K562 (cell line): Measurements from ENCODE around the gene SELENOF. TPM values are rescaled to one million over a fixed set of nuclear protein-coding genes. Genes with fewer than 3 reads are reported as not detected.

ENCODE experiments used
- ATAC-seq: fragments of 200-7000 bp; cut with Tn5 transposase; 3 replicates; pipeline ENCODE4 v1.9.1; 2020; ENCODE audit warnings: moderate library complexity
- BruUV-seq: library from RNA; stranded (reverse); fragments of 400-500 nt; replicated peaks from 2 replicates; lab custom pipeline; 2021; lab: Mats Ljungman, UMichigan
- CTCF ChIA-PET: fragments of 300-600 bp; formaldehyde crosslinking; extraction: SDS; loops from one replicate; lab custom pipeline; 2021; ENCODE audit warnings: low intra/inter-chr PET ratio; lab: Yijun Ruan, JAX
- POLR2A ChIA-PET: fragments of 300-600, 350-650 bp; sonication (Branson Sonifier 250); formaldehyde crosslinking; extraction: SDS; loops from one replicate; lab custom pipeline; 2021; ENCODE audit warnings: antibody characterized with exemption, inconsistent platforms; lab: Yijun Ruan, JAX
- DNase-seq, 4 experiments: peaks; one replicate each; pipeline versions ENCODE4 v3.0.0 to v3.0.0-alpha.2; 2011 to 2018; ENCODE audit warnings: low spot score in 3 of 4, mixed read lengths in 3 of 4; ENCODE audit errors: extremely low read depth in 1 of 4
- FAIRE-seq: peaks from 2 replicates; lab custom pipeline; 2011; peaks lifted over from hg19 to GRCh38; lab: Jason Lieb, UNC
- H2AFZ ChIP-seq: 2 replicates; pipeline ENCODE4 v1.6.0; 2011; ENCODE audit warnings: low read depth, low read length, control low read depth, inconsistent platforms
- H3K27ac ChIP-seq: fragments of 200-600 bp; 3 replicates; pipeline ENCODE4 v1.8.0; 2011; ENCODE audit warnings: low read depth, mild to moderate bottlenecking, control low read depth, inconsistent platforms, low read length, moderate library complexity, mixed read lengths; ENCODE audit errors: extremely low read depth
- H3K27me3 ChIP-seq, 2 experiments: fragments of 300-600 bp in 1 of 2; 2 replicates in 1 of 2; 3 replicates in 1 of 2; pipeline versions ENCODE4 v1.6.0 to v1.8.0; 2011; ENCODE audit warnings: inconsistent platforms in 2 of 2, low read length in 2 of 2, mild to moderate bottlenecking in 1 of 2, mixed read lengths in 1 of 2, moderate library complexity in 1 of 2; ENCODE audit not compliant: control insufficient read depth in 2 of 2, insufficient read depth in 2 of 2
- H3K36me3 ChIP-seq: fragments of 300-600 bp; 3 replicates; pipeline ENCODE4 v1.8.0; 2011; ENCODE audit warnings: mild to moderate bottlenecking, low read length, inconsistent platforms; ENCODE audit not compliant: control insufficient read depth, insufficient read depth
- H3K4me1 ChIP-seq, 2 experiments: fragments of 200-600 bp in 1 of 2; replicated peaks in 1 of 2; 2 replicates in 1 of 2; 3 replicates in 1 of 2; pipeline versions ENCODE4 v1.5.1 to v1.8.0; 2011; ENCODE audit warnings: inconsistent platforms in 2 of 2, low read length in 2 of 2, mild to moderate bottlenecking in 1 of 2, mixed read lengths in 1 of 2, moderate library complexity in 1 of 2; ENCODE audit not compliant: control insufficient read depth in 2 of 2, insufficient read depth in 2 of 2
- H3K4me2 ChIP-seq: 2 replicates; pipeline ENCODE4 v1.6.1; 2011; ENCODE audit warnings: low read length, control low read depth, inconsistent platforms, mixed read lengths; ENCODE audit not compliant: insufficient read depth
- H3K4me3 ChIP-seq: fragments of 200-600 bp; sonication (generic), shearing (Covaris generic); 2 replicates; pipeline ENCODE4 v1.5.1; 2016; ENCODE audit warnings: control low read depth, inconsistent platforms
- H3K79me2 ChIP-seq: fragments of 200-600 bp; 3 replicates; pipeline ENCODE4 v1.8.0; 2011; ENCODE audit warnings: low read length, inconsistent platforms; ENCODE audit not compliant: control insufficient read depth, insufficient read depth
- H3K9ac ChIP-seq, 2 experiments: 2 replicates each; pipeline versions ENCODE4 v1.6.0 to v1.6.1; 2011; ENCODE audit warnings: low read depth in 2 of 2, low read length in 2 of 2, control low read depth in 1 of 2, inconsistent platforms in 1 of 2, mild to moderate bottlenecking in 1 of 2, mixed read lengths in 1 of 2; ENCODE audit not compliant: insufficient read depth in 1 of 2
- H3K9me1 ChIP-seq: one replicate; pipeline ENCODE4 v1.6.0; 2011; ENCODE audit warnings: inconsistent platforms, mild to moderate bottlenecking, low read length, moderate library complexity; ENCODE audit not compliant: control insufficient read depth, insufficient read depth
- H3K9me3 ChIP-seq: replicated peaks from 2 replicates; pipeline ENCODE4 v1.5.1; 2011; ENCODE audit warnings: low read depth, low read length, inconsistent platforms; ENCODE audit not compliant: control insufficient read depth, insufficient read depth
- H4K20me1 ChIP-seq: replicated peaks from 2 replicates; pipeline ENCODE4 v1.6.1; 2011; ENCODE audit warnings: low read length, inconsistent platforms, mixed read lengths; ENCODE audit not compliant: control insufficient read depth, insufficient read depth
- CREM ChIP-seq: IDR thresholded peaks from 2 replicates; pipeline ENCODE4 v1.6.1; 2014; ENCODE audit warnings: antibody characterized with exemption, low read depth
- KAT2B ChIP-seq: IDR thresholded peaks from one replicate; pipeline ENCODE4 v1.6.1; 2012; ENCODE audit warnings: low read depth, mild to moderate bottlenecking, control low read depth, inconsistent platforms, low read length, moderate library complexity
- MCM7 ChIP-seq, 2 experiments: fragments of 450-650 bp; IDR thresholded peaks; 2 replicates each; pipeline ENCODE4 v1.6.1; 2016 to 2018
- PML ChIP-seq: IDR thresholded peaks from 2 replicates; pipeline ENCODE4 v1.6.1; 2012; ENCODE audit warnings: low read length, inconsistent platforms
- ZNF124 ChIP-seq: sonication (generic); formaldehyde crosslinking; IDR thresholded peaks from 2 replicates; pipeline ENCODE4 v1.8.1; 2022; ENCODE audit warnings: missing genetic modification reagents
- WGBS: fragments of 100-300 bp; shearing (Covaris generic); methylation state at CpG from one replicate; pipeline ENCODE4 v1.1.6; 2016; ENCODE audit warnings: low coverage, mixed read lengths; ENCODE audit not compliant: insufficient coverage; ENCODE audit errors: missing lambda C conversion rate; 5-methylcytosine and 5-hydroxymethylcytosine counted together
- in situ Hi-C: fragments of 300-500 bp; cut with MboI; formaldehyde crosslinking; loops from 4 replicates; pipeline ENCODE4 v1.15.0; 2018; ENCODE audit warnings: inconsistent platforms, mixed read lengths
- intact Hi-C: fragments of 100-400 bp; cut with micrococcal nuclease; formaldehyde crosslinking; loops from 2 replicates; pipeline ENCODE4 v1.14.2; 2022
- polyA plus RNA-seq, 8 experiments: library from polyadenylated mRNA; depleted of rRNA in 4 of 8; stranded (reverse) in 5 of 8; unstranded in 3 of 8; fragments of >200 nt; fragmentation: Nextera tagmentation in 2 of 8; fragmentation: Illumina TruSeq in 1 of 8; extraction: Ambion mirVana in 2 of 8; extraction: Trizol in 1 of 8; gene quantifications; 2 replicates each; pipeline versions ENCODE4 v1.2.1 to v1.2.3, GENCODE V29; 2011 to 2014; ENCODE audit warnings: inconsistent platforms in 1 of 8, missing spikeins in 1 of 8
- total RNA-seq, 7 experiments: library from RNA; depleted of rRNA in 6 of 7; stranded (reverse); fragments of >200 nt in 6 of 7; fragmentation: Illumina TruSeq in 2 of 7; extraction: Trizol in 2 of 7; gene quantifications; 2 replicates each; pipeline versions ENCODE4 v1.2.1 to v1.2.3, GENCODE V29; 2011 to 2021; ENCODE audit warnings: low replicate concordance in 1 of 7
- TF ChIP-seq, protein P1 (sequence below): sonication (generic); formaldehyde crosslinking; IDR thresholded peaks from 2 replicates; pipeline ENCODE4 v1.8.1; 2023; ENCODE audit warnings: mild to moderate bottlenecking, missing genetic modification reagents
- TF ChIP-seq, protein P2 (sequence below): fragments of 250-450 bp; sonication (Bioruptor Pico); IDR thresholded peaks from 2 replicates; pipeline ENCODE4 v1.9.0; 2021; ENCODE audit warnings: mild to moderate bottlenecking, inconsistent platforms
- TF ChIP-seq, protein P3 (sequence below), 2 experiments: fragments of 200-800 bp in 1 of 2; sonication (Bioruptor generic) in 1 of 2; sonication (generic) in 1 of 2; formaldehyde crosslinking in 1 of 2; IDR thresholded peaks in 1 of 2; conservative IDR thresholded peaks in 1 of 2; 2 replicates each; pipeline versions ENCODE4 v1.5.0 to v1.6.1; 2016 to 2020; ENCODE audit warnings: missing compliant biosample characterization in 1 of 2, missing genetic modification characterization in 1 of 2, missing genetic modification reagents in 1 of 2

The SELENOF gene
- total and polyA plus RNA-seq, 9 of the 15 experiments (the other 6 are each of a cell fraction or from before 2014, with no cell fraction given), result 115 to 394 (median 215) TPM

DNA sequence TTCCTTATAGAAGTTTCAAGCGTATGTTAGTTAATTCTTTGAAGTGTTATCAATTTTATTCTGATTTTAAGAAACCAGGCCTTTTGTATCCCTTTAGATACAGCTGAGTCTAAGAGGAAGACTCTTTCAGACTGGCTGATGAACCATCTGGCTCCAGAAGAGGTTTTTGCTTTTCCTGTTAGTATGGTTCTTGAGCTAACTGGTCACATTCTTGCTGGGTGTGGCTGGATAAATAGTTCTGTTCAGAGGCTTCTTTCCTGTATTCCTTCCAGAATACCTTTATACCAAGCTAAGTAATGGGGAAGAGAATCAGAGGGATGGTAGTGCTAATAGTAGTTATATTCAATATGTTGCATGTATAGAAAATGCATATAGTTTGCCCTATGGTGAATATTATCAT lies 13.0 kb upstream of the SELENOF start:
- in situ Hi-C loops (no loop called here), intact Hi-C loops (no loop called here)
- no peaks in the 10 kb centered on the region for H3K27me3 ChIP-seq
- BruUV-seq, result no TSS peak
- 95% methylated on average over 1 of the region's 1 CpG for WGBS
- FAIRE-seq (no peak), DNase-seq (no peak), ATAC-seq (peak; percentile 62)
- H2AFZ ChIP-seq, result no peak overlapping the region
- no peak overlapping the region for H3K4me3 ChIP-seq
- peaks cover 22% of the 10 kb centered on the region for H3K9me3 ChIP-seq
- TF ChIP-seq KAT2B, result no peak
- no peak for TF ChIP-seq CREM
- no peak for TF ChIP-seq ZNF124 (CRISPR knock-in tag)
- TF ChIP-seq, protein P1, sequence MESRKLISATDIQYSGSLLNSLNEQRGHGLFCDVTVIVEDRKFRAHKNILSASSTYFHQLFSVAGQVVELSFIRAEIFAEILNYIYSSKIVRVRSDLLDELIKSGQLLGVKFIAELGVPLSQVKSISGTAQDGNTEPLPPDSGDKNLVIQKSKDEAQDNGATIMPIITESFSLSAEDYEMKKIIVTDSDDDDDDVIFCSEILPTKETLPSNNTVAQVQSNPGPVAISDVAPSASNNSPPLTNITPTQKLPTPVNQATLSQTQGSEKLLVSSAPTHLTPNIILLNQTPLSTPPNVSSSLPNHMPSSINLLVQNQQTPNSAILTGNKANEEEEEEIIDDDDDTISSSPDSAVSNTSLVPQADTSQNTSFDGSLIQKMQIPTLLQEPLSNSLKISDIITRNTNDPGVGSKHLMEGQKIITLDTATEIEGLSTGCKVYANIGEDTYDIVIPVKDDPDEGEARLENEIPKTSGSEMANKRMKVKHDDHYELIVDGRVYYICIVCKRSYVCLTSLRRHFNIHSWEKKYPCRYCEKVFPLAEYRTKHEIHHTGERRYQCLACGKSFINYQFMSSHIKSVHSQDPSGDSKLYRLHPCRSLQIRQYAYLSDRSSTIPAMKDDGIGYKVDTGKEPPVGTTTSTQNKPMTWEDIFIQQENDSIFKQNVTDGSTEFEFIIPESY (CRISPR knock-in tag), result no peak
- no peak for TF ChIP-seq MCM7 (IDR thresholded peaks at IDR 0.05)
- TF ChIP-seq, protein P2, sequence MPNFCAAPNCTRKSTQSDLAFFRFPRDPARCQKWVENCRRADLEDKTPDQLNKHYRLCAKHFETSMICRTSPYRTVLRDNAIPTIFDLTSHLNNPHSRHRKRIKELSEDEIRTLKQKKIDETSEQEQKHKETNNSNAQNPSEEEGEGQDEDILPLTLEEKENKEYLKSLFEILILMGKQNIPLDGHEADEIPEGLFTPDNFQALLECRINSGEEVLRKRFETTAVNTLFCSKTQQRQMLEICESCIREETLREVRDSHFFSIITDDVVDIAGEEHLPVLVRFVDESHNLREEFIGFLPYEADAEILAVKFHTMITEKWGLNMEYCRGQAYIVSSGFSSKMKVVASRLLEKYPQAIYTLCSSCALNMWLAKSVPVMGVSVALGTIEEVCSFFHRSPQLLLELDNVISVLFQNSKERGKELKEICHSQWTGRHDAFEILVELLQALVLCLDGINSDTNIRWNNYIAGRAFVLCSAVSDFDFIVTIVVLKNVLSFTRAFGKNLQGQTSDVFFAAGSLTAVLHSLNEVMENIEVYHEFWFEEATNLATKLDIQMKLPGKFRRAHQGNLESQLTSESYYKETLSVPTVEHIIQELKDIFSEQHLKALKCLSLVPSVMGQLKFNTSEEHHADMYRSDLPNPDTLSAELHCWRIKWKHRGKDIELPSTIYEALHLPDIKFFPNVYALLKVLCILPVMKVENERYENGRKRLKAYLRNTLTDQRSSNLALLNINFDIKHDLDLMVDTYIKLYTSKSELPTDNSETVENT (CRISPR knock-in tag), result no peak
- no peak for TF ChIP-seq PML
- TF ChIP-seq, protein P3, sequence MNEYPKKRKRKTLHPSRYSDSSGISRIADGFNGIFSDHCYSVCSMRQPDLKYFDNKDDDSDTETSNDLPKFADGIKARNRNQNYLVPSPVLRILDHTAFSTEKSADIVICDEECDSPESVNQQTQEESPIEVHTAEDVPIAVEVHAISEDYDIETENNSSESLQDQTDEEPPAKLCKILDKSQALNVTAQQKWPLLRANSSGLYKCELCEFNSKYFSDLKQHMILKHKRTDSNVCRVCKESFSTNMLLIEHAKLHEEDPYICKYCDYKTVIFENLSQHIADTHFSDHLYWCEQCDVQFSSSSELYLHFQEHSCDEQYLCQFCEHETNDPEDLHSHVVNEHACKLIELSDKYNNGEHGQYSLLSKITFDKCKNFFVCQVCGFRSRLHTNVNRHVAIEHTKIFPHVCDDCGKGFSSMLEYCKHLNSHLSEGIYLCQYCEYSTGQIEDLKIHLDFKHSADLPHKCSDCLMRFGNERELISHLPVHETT (CRISPR knock-in tag; conservative IDR thresholded peaks at IDR 0.05 in 1 of 2, IDR thresholded peaks at IDR 0.05 in 1 of 2), result no peak
- ChIA-PET CTCF (no interaction called here), POLR2A (no interaction called here)
- peaks cover 97% of the 10 kb centered on the region for H3K79me2 ChIP-seq
- H3K4me1 ChIP-seq, result no peaks in the 10 kb centered on the region; a peak in 1 of 5 replicates
- H3K4me2 ChIP-seq, result no peak overlapping the region
- no peak overlapping the region for H3K27ac ChIP-seq
- H4K20me1 ChIP-seq, result no peaks in the 10 kb centered on the region
- no peaks in the 10 kb centered on the region for H3K9me1 ChIP-seq
- peaks cover 4% of the 10 kb centered on the region; the same call in 1 of the 3 replicates for H3K36me3 ChIP-seq
- H3K9ac ChIP-seq, result no peak overlapping the region
